Muscle of back (tissue), 13 donors: ENCODE measurements around the gene DSP. TPM values are rescaled to one million over a fixed set of nuclear protein-coding genes. Genes with fewer than 3 reads are reported as not detected.
A peak's percentile ranks its signal among the peaks of the same experiment; 100 is the strongest.

ENCODE experiments used
- DNase-seq, 3 donors: peaks; one replicate each; pipeline versions ENCODE4 v3.0.0 to v3.0.0-alpha.2; 2013
- long read RNA-seq, 9 donors: transcript quantifications; one replicate each; lab custom pipeline, GENCODE V29; 2026
- polyA plus RNA-seq, 10 donors: library from polyadenylated mRNA; unstranded; fragments of 120-200 nt; gene quantifications; one replicate each; pipeline ENCODE4 v1.2.1, GENCODE V29; 2013; ENCODE audit not compliant: insufficient read length in 10 of 10

Gene DSP
- polyA plus RNA-seq: 10 to 100 TPM in 2 of 10 donors, 1 to 10 TPM in 8; 1.8 to 89.6 (median 3.3) TPM
- long read RNA-seq, donor 1: 0 reads
- long read RNA-seq, donor 2: 0 reads
- long read RNA-seq, donor 3: 0 reads
- long read RNA-seq, donor 4: 0 reads
- long read RNA-seq, donor 5: 0 reads
- long read RNA-seq, donor 6: 0 reads
- long read RNA-seq, donor 7: 0 reads
- long read RNA-seq, donor 8, partial matches to known transcripts: 19 of 20 reads
- long read RNA-seq, donor 8, other reads (novel, unspliced or antisense): 0 of 20 reads
- long read RNA-seq, donor 9: 0 reads

DNA sequence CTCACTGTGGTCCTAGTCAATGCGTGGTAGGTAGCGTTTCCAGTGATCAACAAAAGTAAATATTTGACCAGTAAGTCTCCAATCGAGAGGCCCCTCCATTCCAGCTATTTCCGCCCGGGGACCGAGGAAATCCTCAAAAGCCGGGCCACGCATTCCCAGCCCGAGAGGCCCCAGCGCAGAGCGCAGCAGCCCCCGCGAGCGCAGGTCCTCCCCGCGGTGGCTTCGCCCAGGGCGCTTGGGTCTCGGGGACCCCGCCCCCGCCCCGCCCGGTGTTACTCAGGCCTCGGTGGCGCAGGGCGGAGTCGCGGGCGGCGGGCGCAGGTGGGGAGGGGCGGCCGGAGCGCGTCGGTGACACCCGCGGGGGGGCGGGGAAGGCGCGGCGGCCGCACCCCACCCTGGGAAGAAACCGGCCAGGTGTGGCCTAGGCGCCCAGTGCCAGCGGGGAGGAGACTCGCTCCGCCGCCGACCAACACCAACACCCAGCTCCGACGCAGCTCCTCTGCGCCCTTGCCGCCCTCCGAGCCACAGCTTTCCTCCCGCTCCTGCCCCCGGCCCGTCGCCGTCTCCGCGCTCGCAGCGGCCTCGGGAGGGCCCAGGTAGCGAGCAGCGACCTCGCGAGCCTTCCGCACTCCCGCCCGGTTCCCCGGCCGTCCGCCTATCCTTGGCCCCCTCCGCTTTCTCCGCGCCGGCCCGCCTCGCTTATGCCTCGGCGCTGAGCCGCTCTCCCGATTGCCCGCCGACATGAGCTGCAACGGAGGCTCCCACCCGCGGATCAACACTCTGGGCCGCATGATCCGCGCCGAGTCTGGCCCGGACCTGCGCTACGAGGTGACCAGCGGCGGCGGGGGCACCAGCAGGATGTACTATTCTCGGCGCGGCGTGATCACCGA, at the start of gene DSP:
DSP (plus strand) TSS at position 497 of the 890 bp plus-strand sequence; CDS start at position 742, 245 bp downstream.
- peak; percentile 6 to 69 (median 23) for DNase-seq

DNA sequence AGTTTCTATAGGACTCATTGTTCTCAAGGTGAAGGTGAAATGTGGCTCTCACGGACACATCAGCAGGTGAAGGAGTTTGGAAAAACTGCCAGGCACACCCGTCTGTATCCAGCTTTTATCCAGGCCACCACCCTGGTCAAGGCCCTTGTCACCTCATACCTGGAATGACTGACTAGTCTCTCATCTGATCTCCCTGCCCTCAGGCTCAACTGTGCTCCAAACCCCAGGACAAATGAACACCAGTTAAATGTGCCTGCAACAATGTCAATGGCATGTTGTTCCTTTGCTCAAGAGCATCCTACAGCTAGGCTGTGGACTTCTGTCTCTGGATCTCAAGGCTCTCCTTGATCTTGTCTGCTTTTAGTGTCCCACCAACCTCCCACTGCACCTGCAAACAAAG, 47.6 kb upstream of the DSP start:
- no peak for DNase-seq

DNA sequence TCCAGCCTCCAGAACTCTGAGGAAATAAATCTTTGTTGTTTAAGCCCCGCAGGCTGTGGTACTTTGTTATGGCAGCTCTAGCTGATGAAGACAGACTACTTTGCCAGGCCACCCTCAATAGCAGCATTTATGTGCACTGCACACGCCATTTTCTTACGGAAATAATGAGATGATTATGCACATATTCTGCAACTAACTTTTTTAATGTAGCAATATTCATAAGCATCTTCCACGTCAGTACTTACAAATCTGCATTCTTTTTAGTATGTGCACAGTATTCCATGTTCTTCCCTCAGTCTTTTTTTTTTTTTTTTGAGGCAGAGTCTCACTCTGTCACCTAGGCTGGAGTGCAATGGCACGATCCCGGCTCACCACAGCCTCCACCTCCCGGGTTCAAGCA, 46.8 kb upstream of the DSP start:
- DNase-seq: no peak

GRCh38 chr6:7496266-7496875, 45.1 kb upstream of the DSP start:
- DNase-seq: no peak

DNA sequence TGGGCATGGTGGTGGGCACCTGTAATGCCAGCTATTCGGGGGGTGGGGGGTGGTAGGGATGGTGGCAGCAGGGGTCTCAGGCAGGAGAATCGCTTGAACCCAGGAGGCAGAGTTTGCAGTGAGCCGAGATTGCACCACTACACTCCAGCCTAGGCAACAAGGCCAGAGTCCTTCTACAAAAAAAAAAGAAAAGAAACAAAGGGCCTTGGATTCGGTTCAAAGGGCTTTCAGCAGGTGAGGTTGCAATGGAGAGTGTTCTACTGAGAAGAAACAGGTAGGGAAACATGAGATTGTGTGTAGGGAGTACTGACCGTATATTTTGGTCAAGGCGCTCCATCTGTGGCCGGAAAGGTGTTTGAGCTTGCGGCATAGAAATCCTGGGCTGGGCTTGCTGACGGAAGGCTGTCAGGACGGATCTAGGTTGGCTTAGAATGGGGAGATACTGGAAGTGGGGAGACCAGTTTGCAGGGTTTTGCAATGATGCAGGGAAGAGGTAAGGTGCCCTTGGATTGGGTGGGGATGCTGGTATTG, 40.7 kb upstream of the DSP start:
- DNase-seq: no peak

DNA sequence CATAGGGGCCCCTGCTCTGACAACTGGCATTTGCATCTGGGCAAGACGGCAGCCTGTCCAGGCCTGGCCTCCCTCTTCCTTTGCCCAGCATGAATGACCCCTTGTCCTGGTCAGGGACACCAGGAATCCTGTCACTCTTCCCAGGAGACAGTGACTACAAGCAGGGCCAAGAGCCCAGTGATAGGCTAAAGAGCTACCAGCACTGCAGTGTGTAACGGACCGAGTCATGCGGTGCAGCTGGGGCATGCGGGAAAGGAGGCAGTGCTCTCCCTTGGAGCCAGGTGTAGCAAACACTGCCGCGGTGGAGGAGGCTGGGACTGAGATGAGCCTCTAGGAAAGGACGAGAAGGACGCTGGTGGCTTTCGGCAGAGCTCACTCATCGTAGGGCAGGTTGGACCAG, 38.7 kb upstream of the DSP start:
- no peak for DNase-seq

- DNase-seq: no peak
Measured at GRCh38 chr6:7504041-7504440, 37.4 kb upstream of the DSP start.

- peak; percentile 0 to 45 (median 18) for DNase-seq
Measured at GRCh38 chr6:7505189-7505699, 36.2 kb upstream of the DSP start.

DNA sequence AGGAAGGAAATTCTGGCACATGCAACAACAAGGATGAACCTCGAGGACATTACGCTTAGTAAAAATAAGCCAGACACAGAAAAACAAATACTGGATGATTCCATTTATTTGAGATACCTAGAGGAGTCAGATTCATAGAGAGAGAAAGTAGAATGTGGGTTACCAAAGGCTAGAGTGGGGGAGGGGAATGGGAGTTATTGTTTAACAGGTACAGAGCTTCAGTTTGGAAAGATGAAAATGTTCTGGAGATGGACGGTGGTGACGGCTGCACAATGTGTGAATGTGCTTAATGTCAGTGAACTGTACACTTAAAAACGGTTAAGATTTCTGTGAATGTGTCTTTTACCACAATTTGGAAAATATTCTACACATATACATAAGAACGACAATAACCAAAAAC, 33.9 kb upstream of the DSP start:
- no peak for DNase-seq

GRCh38 chr6:7512320-7512719, 29.2 kb upstream of the DSP start:
- no peak for DNase-seq

DNA sequence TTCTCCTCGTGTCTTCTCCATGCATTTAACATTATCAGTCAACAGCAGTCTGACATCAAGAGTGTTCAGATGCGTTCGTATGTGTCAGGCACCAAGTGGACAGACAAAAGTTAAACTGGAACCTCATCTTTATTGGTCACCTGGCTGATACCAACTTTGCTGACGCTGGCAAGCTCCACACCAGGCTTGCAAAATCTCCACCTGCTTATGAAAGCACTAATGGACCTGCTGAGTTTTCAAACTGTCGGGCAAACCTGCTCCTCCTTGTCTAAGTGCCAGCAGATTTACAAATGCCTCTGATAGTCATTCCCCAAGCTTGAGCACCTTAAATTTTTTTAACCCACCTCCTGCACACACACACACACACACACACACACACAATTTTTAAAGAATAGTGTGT, 27.9 kb upstream of the DSP start:
- DNase-seq: no peak

GRCh38 chr6:7515363-7515762, 26.1 kb upstream of the DSP start:
- no peak for DNase-seq

DNA sequence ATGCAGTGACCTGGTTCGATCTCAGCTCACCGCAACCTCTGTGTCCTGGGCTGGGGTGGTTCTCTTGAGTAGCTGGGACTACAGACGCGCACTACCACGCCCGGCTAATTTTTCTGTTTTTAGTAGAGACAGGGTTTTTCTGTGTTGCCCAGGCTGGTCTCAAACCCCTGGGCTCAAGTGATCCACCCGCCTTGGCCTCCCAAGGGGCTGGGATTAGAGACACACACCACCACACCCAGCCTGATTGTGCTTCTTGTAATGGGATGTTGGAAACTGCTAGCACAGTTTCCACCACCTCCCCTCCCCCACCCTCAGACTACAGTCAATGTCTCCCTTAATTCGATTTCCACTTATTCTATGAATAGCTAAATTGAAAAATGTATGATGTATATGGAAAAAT, 22.6 kb upstream of the DSP start:
- DNase-seq: no peak

DNA sequence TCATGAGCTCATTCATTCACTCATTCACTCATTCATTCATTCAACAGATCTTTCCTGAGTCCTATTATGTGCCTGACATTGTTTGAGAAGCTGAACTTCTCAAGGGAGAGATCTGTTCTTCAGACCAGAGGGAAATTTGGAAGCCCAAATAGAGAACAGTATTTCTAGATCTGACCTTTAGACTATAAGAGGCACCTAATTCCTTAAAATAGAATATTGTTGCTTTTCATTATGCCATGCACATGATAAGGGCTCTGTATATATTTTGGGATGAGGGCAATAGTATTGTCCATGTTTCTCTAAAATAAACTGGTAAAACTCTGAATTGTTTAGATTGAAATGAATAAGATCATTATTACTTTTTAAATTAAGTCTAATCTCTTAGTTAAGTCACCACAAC, 18.6 kb upstream of the DSP start:
- no peak for DNase-seq

DNA sequence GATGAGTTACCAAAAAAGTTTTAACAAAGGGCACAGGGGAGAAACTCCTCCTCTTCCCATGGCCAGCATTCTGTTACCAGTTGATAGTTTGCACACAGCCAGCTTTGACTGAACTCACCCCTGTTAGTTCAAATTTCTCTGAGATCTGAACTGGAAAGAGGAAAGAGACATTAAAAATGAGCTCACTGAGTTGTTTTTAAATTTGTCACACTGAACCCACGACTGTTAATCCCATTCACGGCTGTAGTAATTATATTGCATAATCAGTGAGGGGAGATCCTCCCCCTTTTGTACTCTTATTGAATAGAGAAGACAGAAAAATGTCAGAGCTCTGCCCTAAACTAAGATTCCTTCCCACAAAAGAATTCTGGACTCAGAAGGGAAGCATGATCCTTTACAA, 17.5 kb upstream of the DSP start:
- no peak for DNase-seq

DNA sequence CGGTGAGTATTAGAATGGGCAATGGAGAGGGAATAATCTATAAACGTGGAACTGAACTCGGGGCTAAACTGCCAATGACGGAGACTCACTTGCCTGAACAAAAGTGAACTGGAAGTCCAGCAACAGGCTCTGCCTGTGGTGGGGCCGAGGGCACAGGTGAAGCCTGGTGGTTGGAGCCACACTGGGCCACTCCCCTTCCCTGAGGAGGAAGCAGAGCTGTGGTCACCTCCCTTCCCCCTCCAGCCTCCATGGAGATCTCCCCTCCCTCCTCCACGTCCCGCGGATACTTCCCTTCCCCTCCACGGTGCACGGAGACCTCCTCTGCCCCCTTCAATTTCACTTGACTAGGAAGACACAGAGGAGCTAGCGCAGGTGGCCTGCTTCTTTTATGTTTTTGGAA, 14.7 kb upstream of the DSP start:
- DNase-seq: no peak

DNA sequence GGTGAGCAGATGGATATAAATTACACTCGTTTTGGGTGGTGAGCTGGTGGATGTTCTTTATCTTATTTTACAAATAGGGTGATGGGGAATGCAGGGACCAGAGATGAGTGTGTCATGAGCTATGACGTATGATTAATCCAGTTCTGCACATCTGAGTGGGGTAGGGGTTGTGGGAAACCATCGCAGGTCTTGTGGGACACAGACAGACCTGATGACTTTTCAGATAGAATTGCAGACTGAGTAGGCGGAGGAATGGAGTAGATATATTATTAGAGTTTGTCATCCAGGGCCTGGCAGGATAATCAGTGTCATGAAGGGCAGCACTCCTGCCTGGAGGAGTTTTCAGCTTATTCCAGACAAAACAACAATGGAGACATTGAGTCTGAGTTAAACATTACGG, 12.9 kb upstream of the DSP start:
- DNase-seq: peak in 1 of 3 donors; percentile 75

DNA sequence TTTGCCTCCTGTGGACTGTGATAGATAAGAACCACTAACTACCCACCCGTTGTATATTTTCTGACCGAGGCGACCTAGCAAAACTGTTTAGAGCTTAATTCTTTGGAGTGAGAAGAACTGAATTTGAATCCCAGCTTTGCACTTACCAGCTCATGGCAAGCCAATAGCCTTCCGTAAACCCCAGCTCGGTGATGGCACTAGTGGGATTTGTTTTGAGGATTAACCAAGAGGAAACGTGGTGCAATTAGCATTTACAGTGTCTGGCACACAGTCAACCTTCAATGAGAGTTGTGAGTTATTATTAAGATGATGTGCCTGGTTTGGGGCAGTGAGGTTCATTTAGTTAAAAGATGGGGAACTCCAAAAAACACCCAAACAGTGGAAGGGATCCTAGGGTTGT, 12.3 kb upstream of the DSP start:
- DNase-seq: no peak

DNA sequence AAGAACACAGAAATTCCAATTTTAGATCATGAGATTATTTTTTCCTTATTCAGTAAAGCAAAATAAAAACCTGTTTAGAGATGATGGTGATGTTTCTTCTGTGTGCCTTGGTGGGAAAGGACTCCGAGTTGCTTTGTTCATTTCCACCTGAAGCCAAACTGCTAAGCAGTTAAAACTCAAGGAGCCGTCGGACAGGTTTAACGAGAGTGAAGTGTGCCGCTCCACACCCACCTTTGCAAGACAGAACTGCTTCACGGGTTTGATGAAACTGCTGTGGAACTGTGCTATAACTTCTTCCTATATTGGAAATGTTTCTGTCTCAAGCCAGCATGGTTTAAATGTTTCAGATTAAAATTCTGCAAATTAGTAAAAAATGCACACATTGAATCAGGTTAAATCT, 9.2 kb upstream of the DSP start:
- no peak for DNase-seq

DNA sequence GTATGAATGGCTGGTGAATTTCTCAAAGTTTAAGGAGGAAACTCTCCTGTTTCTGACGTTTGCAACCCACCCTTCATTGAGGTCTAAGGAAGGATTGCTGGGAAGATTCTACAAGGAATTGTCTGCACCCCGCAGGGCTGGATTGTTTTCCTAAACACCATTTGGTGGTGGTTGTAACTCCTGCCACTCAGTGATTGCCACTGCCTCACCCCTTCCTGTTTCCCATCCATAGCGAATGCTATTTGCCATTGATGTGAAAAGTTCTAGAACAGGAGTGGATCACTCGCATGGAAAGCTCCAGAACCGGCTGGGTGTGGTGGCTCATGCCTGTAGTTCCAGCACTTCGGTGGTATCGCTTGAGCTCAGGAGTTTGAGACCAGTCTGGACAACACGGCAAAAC, 8.7 kb upstream of the DSP start:
- DNase-seq: no peak

- no peak for DNase-seq
Measured at GRCh38 chr6:7534192-7534591, 7.3 kb upstream of the DSP start.

- peak in 1 of 3 donors; percentile 47 for DNase-seq
Measured at GRCh38 chr6:7535498-7535897, 6.0 kb upstream of the DSP start.
